Smooth muscle cell (in vitro differentiated cells): ENCODE data around the gene LRRC42. TPM values are rescaled to one million over a fixed set of nuclear protein-coding genes. Genes with fewer than 3 reads are reported as not detected.
"Not testable (repeated sequence)": the region's sequence is repeated elsewhere in the genome, so short reads cannot be mapped to it uniquely, and the experiment has no call there.

Experiments
- DNase-seq: peaks from one replicate; lab custom pipeline; 2025; ENCODE audit not compliant: unreplicated experiment; lab: John Stamatoyannopoulos, UW
- H2AFZ ChIP-seq: fragments of 200-600 bp; sonication (generic); 2 replicates; pipeline ENCODE4 v1.6.0; 2016; ENCODE audit warnings: antibody characterized with exemption, low read depth, mild to moderate bottlenecking
- H3F3A ChIP-seq: fragments of 200-600 bp; sonication (generic); 2 replicates; pipeline ENCODE4 v1.6.0; 2017; ENCODE audit warnings: antibody characterized with exemption, low read depth
- H3K27ac ChIP-seq: fragments of 200-600 bp; sonication (generic); 2 replicates; pipeline ENCODE4 v1.5.1; 2016; ENCODE audit warnings: low read depth, mild to moderate bottlenecking
- H3K27me3 ChIP-seq: fragments of 200-600 bp; sonication (generic); 2 replicates; pipeline ENCODE4 v1.6.1; 2016; ENCODE audit warnings: low read depth, mild to moderate bottlenecking
- H3K36me3 ChIP-seq: fragments of 200-600 bp; sonication (generic); 2 replicates; pipeline ENCODE4 v1.5.1; 2016; ENCODE audit warnings: low read depth
- H3K4me1 ChIP-seq: fragments of 200-600 bp; sonication (generic); 2 replicates; pipeline ENCODE4 v1.5.1; 2016; ENCODE audit warnings: low read depth
- H3K4me2 ChIP-seq: fragments of 200-600 bp; sonication (generic); 2 replicates; pipeline ENCODE4 v1.6.0; 2016; ENCODE audit warnings: mild to moderate bottlenecking
- H3K4me3 ChIP-seq: fragments of 200-600 bp; sonication (generic); 2 replicates; pipeline ENCODE4 v1.5.1; 2016; ENCODE audit warnings: mild to moderate bottlenecking
- H3K79me2 ChIP-seq: fragments of 200-600 bp; sonication (generic); 2 replicates; pipeline ENCODE4 v1.6.0; 2016; ENCODE audit warnings: low read depth, mild to moderate bottlenecking
- H3K9ac ChIP-seq: fragments of 200-600 bp; sonication (generic); 2 replicates; pipeline ENCODE4 v1.6.0; 2016; ENCODE audit warnings: low read depth
- H3K9me3 ChIP-seq: fragments of 200-600 bp; sonication (generic); replicated peaks from 2 replicates; pipeline ENCODE4 v1.5.1; 2016; ENCODE audit warnings: low read depth
- H4K20me1 ChIP-seq: fragments of 200-600 bp; sonication (generic); 2 replicates; pipeline ENCODE4 v1.6.0; 2016; ENCODE audit warnings: low read depth
- CTCF ChIP-seq: fragments of 200-600 bp; sonication (generic); IDR thresholded peaks from 2 replicates; pipeline ENCODE4 v1.5.1; 2017; ENCODE audit warnings: borderline replicate concordance, mild to moderate bottlenecking, antibody characterized with exemption; ENCODE audit not compliant: insufficient read depth, poor library complexity, severe bottlenecking
- WGBS: methylation state at CpG from one replicate; pipeline ENCODE4 v1.1.7; 2016; ENCODE audit warnings: low lambda C conversion rate; 5-methylcytosine and 5-hydroxymethylcytosine counted together
- polyA plus RNA-seq: library from polyadenylated mRNA; unstranded; fragments of >200 nt; fragmentation: Nextera tagmentation; extraction: Ambion mirVana; gene quantifications from 2 replicates; pipeline ENCODE4 v1.2.1, GENCODE V29; 2016
- total RNA-seq: library from RNA; depleted of rRNA; stranded (reverse); fragments of >200 nt; gene quantifications from 2 replicates; pipeline ENCODE4 v1.2.3, GENCODE V29; 2014

LRRC42 gene
- total and polyA plus RNA-seq, 2 experiments from 2014 or later: 36.5 to 37.0 TPM

GRCh38 chr1:53987880-53988279 is 41.7 kb downstream of the LRRC42 start:
- no peak overlapping the region for H3K4me3 ChIP-seq
- no peak overlapping the region for H2AFZ ChIP-seq
- H3K79me2 ChIP-seq: no peaks in the 10 kb centered on the region
- no peaks in the 10 kb centered on the region for H3K27me3 ChIP-seq
- no peaks in the 10 kb centered on the region for H3K9me3 ChIP-seq
- no peaks in the 10 kb centered on the region for H4K20me1 ChIP-seq
- no peak for DNase-seq
- no peaks in the 10 kb centered on the region for H3F3A ChIP-seq
- no peak overlapping the region for H3K27ac ChIP-seq
- no peaks in the 10 kb centered on the region for H3K36me3 ChIP-seq
- WGBS: 49% methylated on average over 2 of the region's 2 CpGs
- H3K9ac ChIP-seq: no peak overlapping the region
- peaks cover 4% of the 10 kb centered on the region for H3K4me1 ChIP-seq
- H3K4me2 ChIP-seq: no peak overlapping the region
- TF ChIP-seq CTCF: no peak

- TF ChIP-seq CTCF: peak; percentile 16
- no peak overlapping the region for H3K4me2 ChIP-seq
- H3F3A ChIP-seq: no peaks in the 10 kb centered on the region
- H3K27ac ChIP-seq: no peak overlapping the region
- H3K9me3 ChIP-seq: no peaks in the 10 kb centered on the region
- no peak for DNase-seq
- H3K36me3 ChIP-seq: no peaks in the 10 kb centered on the region
- no peaks in the 10 kb centered on the region for H3K27me3 ChIP-seq
- H2AFZ ChIP-seq: no peak overlapping the region
- no peak overlapping the region for H3K4me3 ChIP-seq
- no peaks in the 10 kb centered on the region for H3K4me1 ChIP-seq
- no peaks in the 10 kb centered on the region for H3K79me2 ChIP-seq
- no peaks in the 10 kb centered on the region for H4K20me1 ChIP-seq
- H3K9ac ChIP-seq: no peak overlapping the region
- 77% methylated on average over 4 of the region's 4 CpGs for WGBS
Observed at GRCh38 chr1:53992085-53992874, 46.1 kb downstream of the LRRC42 start.

GRCh38 chr1:53994516-53994915 is 48.4 kb downstream of the LRRC42 start:
- H3K4me3 ChIP-seq, H3K9ac ChIP-seq, H4K20me1 ChIP-seq, H3K27me3 ChIP-seq, H3K4me1 ChIP-seq, H2AFZ ChIP-seq, H3K9me3 ChIP-seq, H3F3A ChIP-seq, DNase-seq, H3K36me3 ChIP-seq, H3K79me2 ChIP-seq, H3K27ac ChIP-seq, H3K4me2 ChIP-seq: not testable (repeated sequence)
- WGBS: 90% methylated on average over 2 of the region's 2 CpGs

DNA sequence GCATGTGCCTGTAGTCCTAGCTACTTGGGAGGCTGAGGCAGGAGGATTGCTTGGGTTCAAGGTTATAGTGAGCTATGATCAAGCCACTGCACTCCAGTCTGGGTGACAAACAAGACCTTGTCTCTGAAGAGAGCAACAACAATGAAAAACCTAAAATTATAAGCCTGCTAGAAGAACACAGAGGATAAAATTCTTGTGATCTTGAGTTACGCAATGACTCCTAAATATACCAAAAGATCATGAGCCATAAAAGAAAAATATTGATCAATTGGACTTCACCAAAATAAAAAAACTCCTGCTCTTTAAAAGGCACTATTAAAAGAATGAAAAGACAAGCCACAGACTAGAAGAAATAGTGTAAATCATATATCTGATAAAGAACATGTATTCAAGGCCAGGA is 49.5 kb downstream of the LRRC42 start:
- no peak overlapping the region for H3K9ac ChIP-seq
- no peak overlapping the region for H3K4me3 ChIP-seq
- no peak overlapping the region for H3K4me2 ChIP-seq
- no peak overlapping the region for H2AFZ ChIP-seq
- no peaks in the 10 kb centered on the region for H3K4me1 ChIP-seq
- WGBS: 97% methylated on average over 1 of the region's 1 CpG
- no peaks in the 10 kb centered on the region for H3K36me3 ChIP-seq
- H4K20me1 ChIP-seq: no peaks in the 10 kb centered on the region
- no peaks in the 10 kb centered on the region for H3K27me3 ChIP-seq
- H3F3A ChIP-seq: no peaks in the 10 kb centered on the region
- no peak overlapping the region for H3K27ac ChIP-seq
- no peak for DNase-seq
- H3K9me3 ChIP-seq: no peaks in the 10 kb centered on the region
- TF ChIP-seq CTCF: no peak
- no peaks in the 10 kb centered on the region for H3K79me2 ChIP-seq
